Activated CD8-positive, alpha-beta T cell treated with anti-CD3 and anti-CD28 coated beads for 36 hours (primary cell): ENCODE measurements around the gene ZNF440. TPM values are rescaled to one million over a fixed set of nuclear protein-coding genes. Genes with fewer than 3 reads are reported as not detected.

Source experiments
- ATAC-seq: fragments of 200-7000 bp; cut with Tn5 transposase; one replicate; pipeline ENCODE4 v1.10.0; 2021; ENCODE audit warnings: mild to moderate bottlenecking, moderate library complexity
- CTCF ChIA-PET: fragments of 350-600 bp; sonication (Branson Sonifier 250); formaldehyde crosslinking; loops from one replicate; lab custom pipeline; 2021; ENCODE audit warnings: antibody characterized with exemption; lab: Charles Lee
- POLR2A ChIA-PET: fragments of 350-600 bp; sonication (Branson Sonifier 250); formaldehyde crosslinking; loops from one replicate; lab custom pipeline; 2021; ENCODE audit warnings: antibody characterized with exemption; lab: Charles Lee
- DNase-seq: peaks from one replicate; pipeline ENCODE4 v3.0.0-alpha.2; 2020
- H3K27ac Mint-ChIP-seq: one replicate; pipeline ENCODE4 v1.8.0; 2021; ENCODE audit warnings: mild to moderate bottlenecking, mixed read lengths
- H3K27me3 Mint-ChIP-seq: one replicate; pipeline ENCODE4 v1.8.0; 2021; ENCODE audit warnings: mixed read lengths
- H3K36me3 Mint-ChIP-seq: one replicate; pipeline ENCODE4 v1.8.0; 2021; ENCODE audit warnings: low read depth, mixed read lengths
- H3K4me1 Mint-ChIP-seq: one replicate; pipeline ENCODE4 v1.8.0; 2021; ENCODE audit warnings: low read depth, mixed read lengths
- H3K4me3 Mint-ChIP-seq: one replicate; pipeline ENCODE4 v1.8.0; 2021; ENCODE audit warnings: mild to moderate bottlenecking, moderate library complexity, mixed read lengths
- H3K9me3 Mint-ChIP-seq: one replicate; pipeline ENCODE4 v1.8.0; 2021; ENCODE audit warnings: mixed read lengths
- intact Hi-C: fragments of 100-400 bp; cut with micrococcal nuclease; formaldehyde crosslinking; loops from one replicate; pipeline ENCODE4 v1.10.0; 2022
- total RNA-seq, 2 experiments: library from RNA; stranded (reverse); gene quantifications; one replicate each; pipeline ENCODE4 v1.2.3, GENCODE V29; 2021
- TF ChIP-seq, protein P1 (sequence below): fragments of 200-600 bp; IDR thresholded peaks from one replicate; pipeline ENCODE4 v1.8.0; 2022; ENCODE audit warnings: antibody characterized with exemption, mild to moderate bottlenecking

ZNF440 gene
- total RNA-seq, 2 experiments from 2014 or later: 7.7 to 8.8 TPM

DNA sequence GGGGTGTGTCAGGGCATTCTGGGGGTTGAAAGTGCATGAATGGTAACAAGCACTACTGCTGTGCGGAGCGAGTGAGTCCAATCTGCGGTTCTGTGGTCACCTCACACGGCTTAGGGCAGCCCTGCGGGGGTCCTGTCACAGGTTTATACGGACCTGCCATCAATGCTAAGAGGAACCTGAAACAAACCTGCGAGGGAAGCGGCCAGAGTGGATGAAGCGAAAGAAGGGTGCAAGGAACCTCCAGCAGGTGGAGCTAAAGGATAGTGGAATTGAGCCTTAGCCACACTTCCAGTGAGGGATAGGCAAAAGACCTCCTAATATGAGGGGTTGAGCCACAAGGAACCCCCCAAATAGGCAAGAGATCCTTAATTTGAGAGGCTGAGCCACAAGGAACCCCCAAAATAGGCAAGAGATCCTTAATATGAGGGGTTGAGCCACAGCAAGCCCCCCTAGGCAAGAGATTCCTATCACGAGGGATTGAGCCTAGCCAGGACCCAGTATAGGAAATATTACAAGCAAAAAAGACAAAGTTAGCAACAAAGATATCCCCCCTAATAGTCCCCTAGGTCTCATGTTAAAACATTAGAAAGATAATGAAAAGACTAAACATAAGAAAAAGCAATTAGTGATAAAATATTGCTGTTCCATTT, 67.2 kb downstream of the ZNF440 start:
- ATAC-seq (peak; percentile 81), DNase-seq (peak; percentile 76)
- CTCF ChIA-PET: interaction anchor here (0.6 to 7.7 kb wide), 9 partner anchors 11 to 280 kb away, joined by 3 to 69 read pairs (median 6); partner anchors contain the start of gene ZNF491
- Mint-ChIP-seq H3K4me3 (no peak overlapping the region), H3K27me3 (peaks cover 1% of the 10 kb centered on the region), H3K4me1 (peaks cover 2% of the 10 kb centered on the region), H3K9me3 (peaks cover 2% of the 10 kb centered on the region), H3K36me3 (no peaks in the 10 kb centered on the region), H3K27ac (no peak overlapping the region)
- TF ChIP-seq, protein P1, sequence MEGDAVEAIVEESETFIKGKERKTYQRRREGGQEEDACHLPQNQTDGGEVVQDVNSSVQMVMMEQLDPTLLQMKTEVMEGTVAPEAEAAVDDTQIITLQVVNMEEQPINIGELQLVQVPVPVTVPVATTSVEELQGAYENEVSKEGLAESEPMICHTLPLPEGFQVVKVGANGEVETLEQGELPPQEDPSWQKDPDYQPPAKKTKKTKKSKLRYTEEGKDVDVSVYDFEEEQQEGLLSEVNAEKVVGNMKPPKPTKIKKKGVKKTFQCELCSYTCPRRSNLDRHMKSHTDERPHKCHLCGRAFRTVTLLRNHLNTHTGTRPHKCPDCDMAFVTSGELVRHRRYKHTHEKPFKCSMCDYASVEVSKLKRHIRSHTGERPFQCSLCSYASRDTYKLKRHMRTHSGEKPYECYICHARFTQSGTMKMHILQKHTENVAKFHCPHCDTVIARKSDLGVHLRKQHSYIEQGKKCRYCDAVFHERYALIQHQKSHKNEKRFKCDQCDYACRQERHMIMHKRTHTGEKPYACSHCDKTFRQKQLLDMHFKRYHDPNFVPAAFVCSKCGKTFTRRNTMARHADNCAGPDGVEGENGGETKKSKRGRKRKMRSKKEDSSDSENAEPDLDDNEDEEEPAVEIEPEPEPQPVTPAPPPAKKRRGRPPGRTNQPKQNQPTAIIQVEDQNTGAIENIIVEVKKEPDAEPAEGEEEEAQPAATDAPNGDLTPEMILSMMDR: peak; percentile 68
- POLR2A ChIA-PET: interaction anchor here (1.6 kb wide), 1 partner anchor 11 kb away, joined by 3 read pairs; no protein-coding TSS in a partner anchor
- intact Hi-C loops: loop anchor here (2.0 kb wide), 1 partner anchor 260 kb away; the partner anchor contains the start of gene ZNF20

DNA sequence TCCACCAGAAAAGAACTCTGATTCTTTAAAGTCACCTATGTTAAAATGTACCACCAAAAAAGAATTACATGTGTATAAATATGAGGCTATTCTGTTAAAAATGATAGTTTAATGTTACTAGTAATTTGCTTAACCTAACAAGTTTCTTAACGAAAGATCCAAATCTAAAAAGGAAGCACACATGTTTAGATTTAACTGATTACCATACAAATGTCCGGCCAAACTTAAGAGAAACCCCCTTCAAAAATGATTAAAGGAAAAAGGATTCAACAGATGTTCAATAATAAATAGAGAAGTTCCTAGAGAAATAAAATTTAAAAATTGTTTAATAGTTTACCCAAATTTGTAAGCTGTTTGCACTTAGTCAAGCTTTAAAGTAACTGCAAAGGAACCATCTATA, 68.5 kb downstream of the ZNF440 start:
- intact Hi-C loops: no loop called here
- Mint-ChIP-seq H3K27me3 (peaks cover 1% of the 10 kb centered on the region), H3K4me1 (peaks cover 7% of the 10 kb centered on the region), H3K9me3 (peaks cover 3% of the 10 kb centered on the region), H3K27ac (no peak overlapping the region), H3K4me3 (no peak overlapping the region), H3K36me3 (no peaks in the 10 kb centered on the region)
- ChIA-PET POLR2A (interaction anchor here (0.9 kb wide), 1 partner anchor 280 kb away, joined by 5 read pairs; the partner anchor contains the start of gene ZNF136), CTCF (interaction anchor here (0.9 to 7.7 kb wide), 6 partner anchors 41 to 259 kb away, joined by 3 to 69 read pairs (median 6); partner anchors contain the start of genes ZNF491 and ZNF878)
- TF ChIP-seq, protein P1: no peak
- DNase-seq: no peak
- no peak for ATAC-seq

Other genes with a start within 250 kb of the ZNF440 start
- 1 to 10 TPM; 4.7 to 6.2 TPM for gene ACP5, start 236.6 kb upstream of the ZNF440 start, total RNA-seq
- gene ZNF627, start 216.8 kb upstream of the ZNF440 start, total RNA-seq: 1 to 10 TPM; 6.1 to 6.5 TPM
- 1 to 10 TPM; 3.3 to 3.9 TPM for gene ZNF823, start 75.3 kb upstream of the ZNF440 start, total RNA-seq
- 1 to 10 TPM; 3.6 to 4.3 TPM for gene ZNF441, start 47.3 kb upstream of the ZNF440 start, total RNA-seq
- gene ZNF491, start 15.8 kb upstream of the ZNF440 start, total RNA-seq: 1 to 10 TPM in 1 of 2 experiments, under 1 TPM in 1; 0.76 to 1.4 TPM
- gene ZNF439, start 34.5 kb downstream of the ZNF440 start, total RNA-seq: 1 to 10 TPM; 8.7 to 9.6 TPM
- 1 to 10 TPM; 1.8 to 3.1 TPM for gene ZNF69, start 73.5 kb downstream of the ZNF440 start, total RNA-seq
- gene ZNF700, start 110.8 kb downstream of the ZNF440 start, total RNA-seq: 10 to 100 TPM; 12.0 to 14.0 TPM
- 1 to 10 TPM in 1 of 2 experiments, under 1 TPM in 1; 0.83 to 1.7 TPM for gene ZNF763, start 150.8 kb downstream of the ZNF440 start, total RNA-seq
- gene ZNF433, start 221.4 kb downstream of the ZNF440 start, total RNA-seq: 1 to 10 TPM; 1.5 to 2.1 TPM
- 1 to 10 TPM in 1 of 2 experiments, under 1 TPM in 1; 0.65 to 1.0 TPM for gene ZNF878, start 238.7 kb downstream of the ZNF440 start, total RNA-seq